ENCODE data around the gene IPO11. TPM values are rescaled to one million over a fixed set of nuclear protein-coding genes. Genes with fewer than 3 reads are reported as not detected.

Gene IPO11
- total RNA-seq, 1 experiment from 2014 or later = 16.1 TPM

DNA sequence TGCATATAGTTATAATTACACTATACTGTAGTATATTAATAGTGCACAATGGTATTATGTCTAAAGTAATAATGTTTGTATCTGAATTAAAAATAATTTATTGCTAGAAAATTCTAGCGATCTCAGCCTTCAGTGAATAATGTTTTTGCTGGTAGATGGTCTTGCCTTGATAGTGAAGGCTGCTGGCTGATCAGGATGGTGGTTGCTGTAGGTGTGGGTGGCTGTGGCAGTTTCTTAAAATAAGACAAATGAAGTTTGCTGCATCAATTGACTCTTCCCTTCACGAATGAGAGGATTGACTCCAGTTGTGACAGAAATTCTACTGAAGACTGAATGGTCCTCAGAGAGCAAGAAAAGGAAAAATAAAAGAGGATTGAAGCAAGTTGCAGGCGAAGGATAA is 146.4 kb downstream of the IPO11 start:
- no peak for DNase-seq
- Histone ChIP-seq H3K27me3 (ENCODE audit: low read length) (no peaks in the 10 kb centered on the region), H3K4me2 (ENCODE audit: low read length) (no peak overlapping the region), H3K79me2 (ENCODE audit: low read length) (no peaks in the 10 kb centered on the region), H2AFZ (ENCODE audit: low read length) (no peak overlapping the region), H3K36me3 (ENCODE audit: low read depth, low read length) (peaks cover 3% of the 10 kb centered on the region; the same call in 1 of the 2 replicates), H3K9me3 (ENCODE audit: low read length) (no peaks in the 10 kb centered on the region), H3K9me2 (replicated peaks; ENCODE audit: low read length) (no peaks in the 10 kb centered on the region), H3K4me3 (ENCODE audit: low read length) (no peak overlapping the region), H4K20me1 (ENCODE audit: low read length) (no peaks in the 10 kb centered on the region), H3F3A (ENCODE audit: low read length, unreplicated experiment) (no peaks in the 10 kb centered on the region), H3K9ac (ENCODE audit: low read length) (no peak overlapping the region), H3K27ac (ENCODE audit: low read length) (no peak overlapping the region), H3K4me1 (ENCODE audit: insufficient read depth, low read length) (no peaks in the 10 kb centered on the region; the same call in 1 of the 2 replicates)
- intact Hi-C loops (cut with micrococcal nuclease) = no loop called here
- CTCF ChIA-PET = no interaction called here
- TF ChIP-seq, protein P1, sequence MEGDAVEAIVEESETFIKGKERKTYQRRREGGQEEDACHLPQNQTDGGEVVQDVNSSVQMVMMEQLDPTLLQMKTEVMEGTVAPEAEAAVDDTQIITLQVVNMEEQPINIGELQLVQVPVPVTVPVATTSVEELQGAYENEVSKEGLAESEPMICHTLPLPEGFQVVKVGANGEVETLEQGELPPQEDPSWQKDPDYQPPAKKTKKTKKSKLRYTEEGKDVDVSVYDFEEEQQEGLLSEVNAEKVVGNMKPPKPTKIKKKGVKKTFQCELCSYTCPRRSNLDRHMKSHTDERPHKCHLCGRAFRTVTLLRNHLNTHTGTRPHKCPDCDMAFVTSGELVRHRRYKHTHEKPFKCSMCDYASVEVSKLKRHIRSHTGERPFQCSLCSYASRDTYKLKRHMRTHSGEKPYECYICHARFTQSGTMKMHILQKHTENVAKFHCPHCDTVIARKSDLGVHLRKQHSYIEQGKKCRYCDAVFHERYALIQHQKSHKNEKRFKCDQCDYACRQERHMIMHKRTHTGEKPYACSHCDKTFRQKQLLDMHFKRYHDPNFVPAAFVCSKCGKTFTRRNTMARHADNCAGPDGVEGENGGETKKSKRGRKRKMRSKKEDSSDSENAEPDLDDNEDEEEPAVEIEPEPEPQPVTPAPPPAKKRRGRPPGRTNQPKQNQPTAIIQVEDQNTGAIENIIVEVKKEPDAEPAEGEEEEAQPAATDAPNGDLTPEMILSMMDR (conservative IDR thresholded peaks at IDR 0.05; ENCODE audit: low read depth, low read length) = no peak
- no peak for TF ChIP-seq EZH2phosphoT487 (IDR thresholded peaks at IDR 0.05; ENCODE audit: borderline replicate concordance, low read length)
- TF ChIP-seq EZH2 (IDR thresholded peaks at IDR 0.05; ENCODE audit: low read length, unreplicated experiment) = no peak
- POLR2A ChIA-PET (ENCODE audit: unreplicated experiment) = no interaction called here
- BruUV-seq (replicated peaks) = no TSS peak
- no peak for ATAC-seq

DNA sequence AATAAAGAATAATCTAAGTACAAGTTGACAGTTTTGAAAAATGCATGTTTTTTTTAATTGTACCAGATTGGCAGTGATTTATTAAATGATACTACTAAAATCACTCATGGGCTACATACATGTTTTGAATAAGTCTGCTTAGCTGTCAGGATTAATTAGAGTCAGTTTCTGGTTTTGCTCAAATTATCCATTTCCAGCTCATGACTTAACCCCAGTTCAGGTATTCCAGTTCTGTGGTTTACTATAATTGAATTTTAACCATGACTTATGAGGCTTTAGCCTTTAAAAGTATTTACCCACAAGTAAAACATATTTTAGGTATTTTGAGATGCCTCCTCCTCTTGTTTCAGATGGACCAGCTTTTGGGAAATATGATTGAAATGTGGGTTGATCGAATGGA is 148.2 kb downstream of the IPO11 start:
- ChIA-PET CTCF (no interaction called here), POLR2A (ENCODE audit: unreplicated experiment) (no interaction called here)
- no TSS peak for BruUV-seq (replicated peaks)
- Histone ChIP-seq H3K4me3 (ENCODE audit: low read length) (no peak overlapping the region), H3K4me1 (ENCODE audit: insufficient read depth, low read length) (no peaks in the 10 kb centered on the region), H3K27me3 (ENCODE audit: low read length) (no peaks in the 10 kb centered on the region), H3K27ac (ENCODE audit: low read length) (no peak overlapping the region), H3K36me3 (ENCODE audit: low read depth, low read length) (no peaks in the 10 kb centered on the region), H3K9ac (ENCODE audit: low read length) (no peak overlapping the region), H3K4me2 (ENCODE audit: low read length) (no peak overlapping the region), H3K9me2 (replicated peaks; ENCODE audit: low read length) (no peaks in the 10 kb centered on the region), H2AFZ (ENCODE audit: low read length) (no peak overlapping the region), H3K79me2 (ENCODE audit: low read length) (no peaks in the 10 kb centered on the region), H3F3A (ENCODE audit: low read length, unreplicated experiment) (no peaks in the 10 kb centered on the region), H4K20me1 (ENCODE audit: low read length) (no peaks in the 10 kb centered on the region), H3K9me3 (ENCODE audit: low read length) (no peaks in the 10 kb centered on the region)
- DNase-seq (no peak), ATAC-seq (no peak)
- TF ChIP-seq, protein P1 (conservative IDR thresholded peaks at IDR 0.05; ENCODE audit: low read depth, low read length) = no peak
- TF ChIP-seq EZH2 (IDR thresholded peaks at IDR 0.05; ENCODE audit: low read length, unreplicated experiment) = no peak
- no peak for TF ChIP-seq EZH2phosphoT487 (IDR thresholded peaks at IDR 0.05; ENCODE audit: borderline replicate concordance, low read length)
- intact Hi-C loops (cut with micrococcal nuclease) = no loop called here

DNA sequence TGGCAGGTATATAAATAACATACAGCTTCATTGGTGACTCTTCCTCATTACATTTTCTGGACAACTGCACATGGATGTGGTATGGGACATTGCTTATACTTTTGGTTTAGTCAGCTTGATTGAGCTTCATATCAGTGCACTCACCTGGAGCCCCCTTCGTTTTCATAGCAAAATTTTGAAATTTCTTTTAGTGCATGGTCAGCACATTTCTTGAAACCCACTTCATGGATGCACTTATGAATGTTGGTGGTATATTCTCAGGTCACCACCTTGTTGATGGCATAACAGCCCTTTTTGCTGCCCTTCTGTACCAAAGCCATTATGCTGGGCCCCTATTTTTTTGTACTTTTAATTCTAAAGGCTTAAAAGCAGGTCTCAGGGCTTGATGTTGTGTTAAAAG is 149.3 kb downstream of the IPO11 start:
- TF ChIP-seq, protein P1 (conservative IDR thresholded peaks at IDR 0.05; ENCODE audit: low read depth, low read length) = no peak
- TF ChIP-seq EZH2phosphoT487 (IDR thresholded peaks at IDR 0.05; ENCODE audit: borderline replicate concordance, low read length) = no peak
- no peak for TF ChIP-seq EZH2 (IDR thresholded peaks at IDR 0.05; ENCODE audit: low read length, unreplicated experiment)
- no peak overlapping the region for H3K4me3 ChIP-seq (ENCODE audit: low read length)
- no peaks in the 10 kb centered on the region for H3K79me2 ChIP-seq (ENCODE audit: low read length)
- ChIA-PET POLR2A (ENCODE audit: unreplicated experiment) (no interaction called here), CTCF (no interaction called here)
- no peaks in the 10 kb centered on the region for H3K9me2 ChIP-seq (replicated peaks; ENCODE audit: low read length)
- intact Hi-C loops (cut with micrococcal nuclease) = no loop called here
- H3K9ac ChIP-seq (ENCODE audit: low read length) = no peak overlapping the region
- H3F3A ChIP-seq (ENCODE audit: low read length, unreplicated experiment) = no peaks in the 10 kb centered on the region
- ATAC-seq (no peak), DNase-seq (no peak)
- BruUV-seq (replicated peaks) = no TSS peak
- H4K20me1 ChIP-seq (ENCODE audit: low read length) = no peaks in the 10 kb centered on the region
- H3K27ac ChIP-seq (ENCODE audit: low read length) = no peak overlapping the region
- no peak overlapping the region for H2AFZ ChIP-seq (ENCODE audit: low read length)
- no peaks in the 10 kb centered on the region for H3K4me1 ChIP-seq (ENCODE audit: insufficient read depth, low read length)
- H3K9me3 ChIP-seq (ENCODE audit: low read length) = no peaks in the 10 kb centered on the region
- H3K27me3 ChIP-seq (ENCODE audit: low read length) = no peaks in the 10 kb centered on the region
- H3K36me3 ChIP-seq (ENCODE audit: low read depth, low read length) = peaks cover 2% of the 10 kb centered on the region; the same call in 1 of the 2 replicates
- H3K4me2 ChIP-seq (ENCODE audit: low read length) = no peak overlapping the region
